GM12892 (cell line): ENCODE results near the gene MYO1E.

Source experiments
- POLR2A ChIP-seq: IDR thresholded peaks from 2 replicates; pipeline ENCODE4 v1.6.1; 2011; ENCODE audit warnings: low read depth, low read length, control low read depth
- POLR2AphosphoS5 ChIP-seq: IDR thresholded peaks from 2 replicates; pipeline ENCODE4 v1.6.1; 2011; ENCODE audit warnings: low read depth, low read length, control low read depth

DNA sequence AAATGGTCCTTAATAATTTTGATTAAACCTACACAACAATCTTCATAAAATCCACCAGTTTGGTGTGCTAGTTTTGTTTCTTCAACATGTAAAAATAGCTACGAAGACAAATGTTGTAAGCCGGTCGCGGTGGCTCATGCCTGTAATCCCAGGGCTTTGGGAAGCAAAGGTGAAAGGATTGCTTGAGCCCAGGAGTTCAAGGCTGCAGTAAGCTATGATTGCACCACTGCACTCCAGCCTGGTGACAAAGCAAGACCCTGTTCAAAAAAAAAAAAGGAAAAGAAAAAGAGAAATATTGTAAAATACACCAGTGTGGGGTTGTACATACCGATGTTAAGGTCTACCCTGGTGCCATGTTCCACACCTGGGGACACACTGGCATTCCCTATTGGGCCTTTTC lies 91.0 kb downstream of the MYO1E start:
- TF ChIP-seq POLR2A (no peak), POLR2AphosphoS5 (no peak)
